B cell (primary cell): ENCODE measurements around the gene HECTD2. TPM values are rescaled to one million over a fixed set of nuclear protein-coding genes. Genes with fewer than 3 reads are reported as not detected.
"Not testable (repeated sequence)": the region's sequence is repeated elsewhere in the genome, so short reads cannot be mapped to it uniquely, and the experiment has no call there.

Source experiments
- ATAC-seq: fragments of 200-7000 bp; cut with Tn5 transposase; one replicate; pipeline ENCODE4 v1.10.0; 2021; ENCODE audit warnings: low read depth, mild to moderate bottlenecking, moderate number of reproducible peaks, moderate library complexity
- CTCF ChIA-PET: fragments of 350-600 bp; sonication (Branson Sonifier 250); formaldehyde crosslinking; loops from one replicate; lab custom pipeline; 2021; ENCODE audit warnings: antibody characterized with exemption, inconsistent platforms; lab: Charles Lee
- POLR2A ChIA-PET: fragments of 350-600 bp; sonication (Branson Sonifier 250); formaldehyde crosslinking; loops from one replicate; lab custom pipeline; 2021; ENCODE audit warnings: antibody characterized with exemption; lab: Charles Lee
- DNase-seq: peaks from one replicate; pipeline ENCODE4 v3.0.0; 2013
- H2AFZ ChIP-seq: 2 replicates; pipeline ENCODE4 v1.6.1; 2012; ENCODE audit warnings: mild to moderate bottlenecking, low read depth, low read length; ENCODE audit not compliant: insufficient read depth, poor library complexity, severe bottlenecking
- H3K27ac ChIP-seq, 2 donors: 1 replicate in 1 of 2; 2 replicates in 1 of 2; pipeline ENCODE4 v1.5.1; 2012 to 2013; ENCODE audit warnings: low read length in 2 of 2, mild to moderate bottlenecking in 2 of 2, moderate library complexity in 1 of 2
- H3K27me3 ChIP-seq, 4 experiments: fragments of 200-600 bp in 1 of 4; sonication (generic) in 1 of 4; replicated peaks in 1 of 4; 1 replicate in 2 of 4; 2 replicates in 2 of 4; pipeline versions ENCODE4 v1.6.1 to v1.7.0; 2013 to 2016; ENCODE audit warnings: low read length in 3 of 4, mild to moderate bottlenecking in 2 of 4, mixed read lengths in 1 of 4, moderate library complexity in 1 of 4; ENCODE audit not compliant: insufficient read depth in 4 of 4, control insufficient read depth in 3 of 4; ENCODE audit errors: control extremely low read depth in 1 of 4
- H3K36me3 ChIP-seq, 2 experiments: replicated peaks in 1 of 2; 1 replicate in 1 of 2; 2 replicates in 1 of 2; pipeline versions ENCODE4 v1.6.1 to v1.7.1; 2013; ENCODE audit warnings: low read length in 1 of 2; ENCODE audit not compliant: insufficient read depth in 2 of 2, control insufficient read depth in 1 of 2; ENCODE audit errors: control extremely low read depth in 1 of 2, extremely low read depth in 1 of 2
- H3K4me1 ChIP-seq, 2 donors: fragments of 200-600 bp in 1 of 2; sonication (generic) in 1 of 2; 1 replicate in 1 of 2; 2 replicates in 1 of 2; pipeline versions ENCODE4 v1.5.1 to v1.6.1; 2013 to 2017; ENCODE audit warnings: low read length in 2 of 2; ENCODE audit not compliant: control insufficient read depth in 2 of 2, insufficient read depth in 2 of 2
- H3K4me2 ChIP-seq: replicated peaks from 2 replicates; pipeline ENCODE3; 2012; ENCODE audit warnings: mild to moderate bottlenecking, low read depth, low read length; ENCODE audit not compliant: poor library complexity, severe bottlenecking
- H3K4me3 ChIP-seq, 5 experiments: fragments of 200-600 bp in 1 of 5; sonication (generic) in 1 of 5; 1 replicate in 3 of 5; 2 replicates in 2 of 5; pipeline versions ENCODE4 v1.5.1 to v1.7.0; 2011 to 2016; ENCODE audit warnings: low read length in 4 of 5, mild to moderate bottlenecking in 4 of 5, low read depth in 2 of 5, control low read depth in 1 of 5, moderate library complexity in 1 of 5; ENCODE audit not compliant: insufficient read depth in 1 of 5; ENCODE audit errors: control extremely low read depth in 1 of 5, extremely low read depth in 1 of 5
- H3K79me2 ChIP-seq: fragments of 200-600 bp; sonication (generic); one replicate; pipeline ENCODE4 v1.6.0; 2016; ENCODE audit warnings: low read length; ENCODE audit not compliant: control insufficient read depth, insufficient read depth
- H3K9ac ChIP-seq: fragments of 200-600 bp; sonication (generic); 2 replicates; pipeline ENCODE4 v1.6.1; 2017; ENCODE audit warnings: mild to moderate bottlenecking, low read length, moderate library complexity
- H3K9me3 ChIP-seq, 3 donors: one replicate each; pipeline versions ENCODE4 v1.6.1 to v1.7.1; 2013; ENCODE audit warnings: low read length in 2 of 3; ENCODE audit not compliant: control insufficient read depth in 2 of 3, insufficient read depth in 1 of 3; ENCODE audit errors: control extremely low read depth in 1 of 3
- H4K20me1 ChIP-seq: 2 replicates; pipeline ENCODE4 v1.6.0; 2012; ENCODE audit warnings: mild to moderate bottlenecking, low read length; ENCODE audit not compliant: insufficient read depth, control insufficient read depth, poor library complexity, severe bottlenecking
- H3K27ac Mint-ChIP-seq: one replicate; pipeline ENCODE4 v1.8.0; 2021; ENCODE audit warnings: mixed read lengths
- H3K27me3 Mint-ChIP-seq: one replicate; pipeline ENCODE4 v1.8.0; 2021; ENCODE audit warnings: mixed read lengths
- H3K4me1 Mint-ChIP-seq: one replicate; pipeline ENCODE4 v1.8.0; 2021; ENCODE audit warnings: mixed read lengths
- H3K4me3 Mint-ChIP-seq: one replicate; pipeline ENCODE4 v1.8.0; 2021; ENCODE audit warnings: mixed read lengths
- H3K9me3 Mint-ChIP-seq: one replicate; pipeline ENCODE4 v1.8.0; 2022; ENCODE audit warnings: mixed read lengths; ENCODE audit not compliant: insufficient read depth
- CTCF ChIP-seq: fragments of 200-600 bp; IDR thresholded peaks from one replicate; pipeline ENCODE4 v1.8.0; 2022; ENCODE audit warnings: antibody characterized with exemption, mild to moderate bottlenecking
- EZH2 ChIP-seq: IDR thresholded peaks from 2 replicates; pipeline ENCODE4 v1.6.1; 2012; ENCODE audit warnings: borderline replicate concordance, low read depth, mild to moderate bottlenecking, moderate library complexity, low read length; ENCODE audit not compliant: insufficient read depth, poor library complexity, severe bottlenecking
- WGBS: methylation state at CpG from one replicate; pipeline ENCODE4 v1.1.5; 2013; ENCODE audit warnings: missing lambda C conversion rate; ENCODE audit not compliant: insufficient coverage; 5-methylcytosine and 5-hydroxymethylcytosine counted together
- intact Hi-C: fragments of 100-400 bp; cut with micrococcal nuclease; formaldehyde crosslinking; loops from one replicate; pipeline ENCODE4 v1.10.0; 2022
- polyA minus RNA-seq: library from RNA; depleted of rRNA, polyadenylated mRNA; stranded (reverse); fragments of >200 nt; gene quantifications from 2 replicates; pipeline ENCODE4 v1.2.3, GENCODE V29; 2012
- polyA plus RNA-seq: library from polyadenylated mRNA; depleted of rRNA; stranded (reverse); fragments of >200 nt; gene quantifications from 2 replicates; pipeline ENCODE4 v1.2.3, GENCODE V29; 2012
- total RNA-seq, 2 donors: library from RNA; stranded (reverse); fragments of 120-200 nt in 1 of 2; gene quantifications; 1 replicate in 1 of 2; 2 replicates in 1 of 2; pipeline versions ENCODE4 v1.2.3 to v1.2.4, GENCODE V29; 2013 to 2022

The HECTD2 gene
- 7.9 and 10.7 TPM in 2 replicates for total RNA-seq
- 4.1 TPM for total RNA-seq (2013)
- 2.4 and 2.9 TPM in 2 replicates for polyA plus RNA-seq
- polyA minus RNA-seq: 1.5 and 1.7 TPM in 2 replicates

- TF ChIP-seq CTCF: peak; percentile 24
- no peak for TF ChIP-seq EZH2
- Mint-ChIP-seq H3K9me3 (no peaks in the 10 kb centered on the region), H3K4me1 (peaks cover 14% of the 10 kb centered on the region), H3K27me3 (no peaks in the 10 kb centered on the region), H3K27ac (peak within 1 kb of the TSS; percentile 88), H3K4me3 (peak within 1 kb of the TSS; percentile 84)
- WGBS: under 1% methylated on average over 111 of the region's 111 CpGs
- H4K20me1 ChIP-seq: no peaks in the 10 kb centered on the region
- H3K4me1 ChIP-seq: peaks cover 8 to 13% of the 10 kb centered on the region in 2 donors
- peak within 1 kb of the TSS; percentile 96 for H2AFZ ChIP-seq
- peak within 1 kb of the TSS; percentile 71 to 96 (median 78) for H3K4me3 ChIP-seq
- CTCF ChIA-PET: interaction anchor here (0.8 to 1.4 kb wide), 3 partner anchors 18 to 23 kb away, joined by 3 to 4 read pairs (median 3); no protein-coding TSS in a partner anchor
- DNase-seq (peak; percentile 94), ATAC-seq (peak; percentile 81)
- peak within 1 kb of the TSS; percentile 88 for H3K4me2 ChIP-seq
- peaks cover 20% of the 10 kb centered on the region for H3K79me2 ChIP-seq
- no peaks in the 10 kb centered on the region for H3K9me3 ChIP-seq
- POLR2A ChIA-PET: no interaction called here
- peak within 1 kb of the TSS; percentile 86 for H3K9ac ChIP-seq
- H3K27ac ChIP-seq: peak within 1 kb of the TSS; percentile 92 to 94
- H3K27me3 ChIP-seq: no peaks in the 10 kb centered on the region
- intact Hi-C loops: loop anchor here (1.0 to 10.0 kb wide), 13 partner anchors 21 to 1995 kb away; partner anchors contain the start of genes BTAF1, EXOC6, IFIT5 and KIF20B
- no peaks in the 10 kb centered on the region for H3K36me3 ChIP-seq
These were observed at the start of gene HECTD2 for GRCh38 chr10:91409869-91410637. Gene HECTD2 (plus strand): TSS chr10:91410344. CDS start chr10:91410439, 95 bp downstream.

GRCh38 chr10:91360461-91360860 lies 49.7 kb upstream of the HECTD2 start:
- peaks cover 58% of the 10 kb centered on the region for H3K27me3 Mint-ChIP-seq
- Histone ChIP-seq H3K79me2 (no peaks in the 10 kb centered on the region), H3K4me3 (no peak overlapping the region), H4K20me1 (no peaks in the 10 kb centered on the region), H3K36me3 (no peaks in the 10 kb centered on the region), H3K4me2 (no peak overlapping the region), H3K4me1 (no peaks in the 10 kb centered on the region), H3K27ac (no peak overlapping the region), H3K9me3 (no peaks in the 10 kb centered on the region), H3K27me3 (peaks cover 0 to 8% (median 3%) of the 10 kb centered on the region in 4 experiments), H2AFZ (no peak overlapping the region), H3K9ac (no peak overlapping the region)
- no CpG with 5 or more reads among the region's 3 CpGs for WGBS
- DNase-seq: no peak
- no peak overlapping the region for H3K27ac Mint-ChIP-seq
- CTCF ChIA-PET: no interaction called here
- intact Hi-C loops: no loop called here
- no peak for ATAC-seq
- no peaks in the 10 kb centered on the region for H3K9me3 Mint-ChIP-seq
- POLR2A ChIA-PET: no interaction called here
- H3K4me3 Mint-ChIP-seq: no peak overlapping the region
- TF ChIP-seq EZH2 (no peak), CTCF (no peak)
- no peaks in the 10 kb centered on the region for H3K4me1 Mint-ChIP-seq

GRCh38 chr10:91365519-91365918 lies 44.6 kb upstream of the HECTD2 start:
- ATAC-seq, H3K4me1 Mint-ChIP-seq, DNase-seq, intact Hi-C loops, H3K27me3 ChIP-seq, H3K4me2 ChIP-seq, H3K9me3 ChIP-seq, H2AFZ ChIP-seq, POLR2A ChIA-PET, H3K27ac Mint-ChIP-seq, H3K27ac ChIP-seq, H3K9ac ChIP-seq, H3K79me2 ChIP-seq, H3K36me3 ChIP-seq, CTCF ChIA-PET, H3K4me3 Mint-ChIP-seq, H3K4me1 ChIP-seq, H3K9me3 Mint-ChIP-seq, H3K4me3 ChIP-seq, H4K20me1 ChIP-seq: not testable (repeated sequence)
- H3K27me3 Mint-ChIP-seq: peaks cover 63% of the 10 kb centered on the region
- WGBS: no CpG with 5 or more reads among the region's 3 CpGs
